ENCODE data around the gene EME1.
"Not testable (repeated sequence)": the region's sequence is repeated elsewhere in the genome, so short reads cannot be mapped to it uniquely, and the experiment has no call there.

The EME1 gene

DNA sequence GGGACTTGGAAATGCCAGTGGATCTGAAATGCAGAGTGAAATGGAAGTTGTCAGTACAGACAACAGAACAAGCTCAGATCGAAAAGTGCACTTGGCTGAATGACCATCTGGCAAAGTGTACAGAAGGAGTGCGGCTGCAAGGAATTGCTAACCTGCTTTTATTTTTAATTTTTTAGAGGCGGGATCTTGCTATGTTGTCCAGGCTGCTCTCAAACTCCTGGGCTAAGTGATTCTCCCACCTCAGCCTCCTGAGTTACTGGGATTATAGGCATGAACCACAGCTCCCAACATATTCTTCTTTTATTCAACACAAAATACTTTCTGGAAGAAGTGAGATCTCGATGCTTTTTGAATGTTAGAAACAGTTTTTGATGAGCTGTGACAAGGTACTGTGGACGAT is 20.7 kb downstream of the EME1 start:
- ATAC-seq = no peak
- no peak for DNase-seq
- peaks cover 28% of the 10 kb centered on the region for H3K4me1 Mint-ChIP-seq
- H3K4me3 Mint-ChIP-seq = no peak overlapping the region
- H3K27ac Mint-ChIP-seq = peak overlapping the region in 1 of 2 donors; percentile 82
- H3K27me3 Mint-ChIP-seq = no peaks in the 10 kb centered on the region
- H3K9me3 Mint-ChIP-seq = no peaks in the 10 kb centered on the region

DNA sequence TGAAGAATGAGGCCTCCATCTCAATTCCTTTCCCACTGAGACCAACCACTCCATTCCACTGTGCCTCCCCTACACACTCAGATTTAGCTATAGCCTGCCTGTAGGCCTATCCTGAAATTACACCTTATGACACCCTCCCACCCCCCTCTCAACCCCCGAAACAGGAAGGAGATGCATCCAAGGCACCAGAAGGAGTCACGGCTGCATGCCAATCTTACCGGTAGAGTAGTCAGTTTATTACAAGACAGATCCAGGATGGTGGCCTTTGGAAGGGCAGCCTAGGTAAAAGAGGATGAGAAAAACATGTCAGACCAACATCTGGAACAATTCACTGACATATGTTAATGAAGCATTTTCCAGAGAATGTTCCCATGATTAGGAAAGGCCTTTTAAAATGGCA is 21.7 kb downstream of the EME1 start:
- ATAC-seq (no peak), DNase-seq (no peak)
- peaks cover 28% of the 10 kb centered on the region for H3K4me1 Mint-ChIP-seq
- peak overlapping the region in 1 of 2 donors; percentile 74 for H3K4me3 Mint-ChIP-seq
- H3K27me3 Mint-ChIP-seq = no peaks in the 10 kb centered on the region
- H3K9me3 Mint-ChIP-seq = no peaks in the 10 kb centered on the region
- H3K27ac Mint-ChIP-seq = peak overlapping the region in 1 of 2 donors; percentile 86

DNA sequence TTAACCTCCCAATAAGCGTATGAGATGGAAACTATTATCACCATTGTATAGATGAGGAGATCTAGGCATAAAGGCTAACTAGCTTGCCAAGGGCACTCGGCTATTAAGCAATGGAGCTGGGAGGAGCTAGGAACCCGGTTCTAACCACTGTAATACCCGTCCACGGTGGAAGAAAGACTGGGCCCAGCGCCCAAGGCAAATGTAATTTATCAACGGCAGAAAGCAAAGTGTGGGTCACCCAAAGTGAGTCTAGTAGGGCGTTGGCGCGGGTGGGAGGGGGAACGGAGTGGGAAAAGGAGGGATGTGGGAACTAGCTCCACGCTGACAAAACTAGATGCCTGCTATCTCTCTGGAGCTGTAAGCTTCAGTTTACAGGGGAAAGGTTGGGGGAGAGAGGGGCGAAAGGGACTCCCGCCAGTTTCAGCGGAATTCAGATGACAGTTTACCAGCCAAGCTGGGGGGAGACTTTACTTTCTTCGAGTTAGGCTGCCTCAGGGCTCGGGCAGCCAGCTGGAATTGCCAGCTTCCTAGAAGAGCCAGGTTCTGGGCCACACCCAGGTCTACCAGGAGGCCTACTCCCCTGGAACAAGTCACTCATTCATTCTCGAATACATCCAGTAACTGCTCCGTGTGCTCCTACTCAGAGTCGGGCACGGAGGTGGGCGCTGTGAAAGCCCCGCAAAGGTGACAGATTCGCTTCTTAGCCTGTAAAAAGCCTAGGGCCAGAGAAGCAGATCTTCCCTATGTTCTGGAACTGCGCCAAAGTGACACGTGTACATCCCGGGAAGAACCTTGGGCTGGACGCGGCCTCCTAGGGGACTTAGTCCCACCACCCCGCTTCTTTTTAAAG is 23.5 kb downstream of the EME1 start:
- Mint-ChIP-seq H3K4me3 (peak overlapping the region; percentile 74 to 96), H3K27ac (peak overlapping the region; percentile 91 to 98), H3K9me3 (no peaks in the 10 kb centered on the region), H3K4me1 (peaks cover 28% of the 10 kb centered on the region), H3K27me3 (no peaks in the 10 kb centered on the region)
- DNase-seq (peak in 1 of 2 donors; percentile 26), ATAC-seq (peak; percentile 47)

DNA sequence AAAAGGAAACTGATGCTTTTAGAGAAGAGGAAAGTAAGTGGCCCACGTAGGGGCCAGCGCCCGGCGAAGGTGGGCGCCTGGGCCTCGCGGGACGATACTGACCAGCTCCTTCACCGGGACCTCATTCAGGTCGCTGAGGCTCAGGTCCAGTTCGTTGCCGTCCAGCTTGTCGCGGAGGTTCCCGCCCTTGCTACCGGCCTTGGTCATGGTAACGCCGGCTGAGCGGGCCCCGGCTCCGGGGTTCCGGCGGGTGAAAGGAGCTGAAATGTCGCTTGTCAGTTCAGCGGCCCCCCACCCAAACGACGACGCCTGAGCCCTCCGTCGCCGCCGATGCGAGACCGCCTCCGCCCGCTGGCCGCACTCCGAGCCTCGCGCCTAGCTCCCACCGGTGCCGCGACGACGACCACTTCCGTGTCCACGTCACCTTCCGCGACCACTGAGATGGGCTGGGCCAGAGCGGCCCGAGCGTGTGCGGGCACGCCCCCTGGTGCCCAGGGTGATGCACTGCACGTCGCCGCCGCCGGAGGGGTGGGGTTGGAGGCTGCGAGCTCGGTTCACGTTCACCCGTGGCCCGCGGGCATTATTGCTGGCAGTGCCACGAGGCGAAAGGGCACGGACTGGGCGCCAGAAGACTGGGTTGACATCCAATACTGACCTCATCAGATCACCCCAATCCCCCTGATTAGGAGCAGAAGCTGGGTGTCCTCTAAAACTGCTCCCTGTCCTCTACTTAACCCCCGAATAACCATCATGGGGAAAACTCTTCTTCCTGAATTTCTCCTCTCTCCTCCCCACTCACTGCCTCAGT is 24.3 kb downstream of the EME1 start, which contains the start of gene LRRC59:
Gene LRRC59 (minus strand): TSS at position 413 of the 808 bp plus-strand sequence. CDS start 206 bp downstream, at position 207.
- ATAC-seq (peak; percentile 99), DNase-seq (peak; percentile 93 to 94)
- Mint-ChIP-seq H3K27ac (peak within 1 kb of the TSS; percentile 91 to 98), H3K4me1 (peaks cover 28% of the 10 kb centered on the region), H3K27me3 (no peaks in the 10 kb centered on the region), H3K9me3 (no peaks in the 10 kb centered on the region), H3K4me3 (peak within 1 kb of the TSS; percentile 74 to 96)

DNA sequence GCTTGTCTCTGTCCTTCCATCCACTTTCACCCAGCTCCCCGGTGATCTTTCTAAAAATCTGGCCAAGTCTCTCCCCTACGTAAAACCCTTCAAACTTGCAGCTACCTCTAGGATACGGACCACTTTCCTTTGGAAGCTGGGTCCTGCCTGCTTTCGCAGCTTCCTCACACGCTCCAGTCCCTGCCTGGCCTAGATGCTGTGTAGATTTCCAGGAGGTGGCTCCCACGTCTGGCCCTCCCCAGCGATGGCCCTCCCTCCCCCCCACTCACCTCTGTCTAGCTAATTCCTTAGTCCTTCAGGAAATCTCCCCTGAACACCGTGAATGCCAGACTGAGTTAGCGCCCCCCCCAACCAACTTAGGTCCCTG is 24.9 kb downstream of the EME1 start:
- Mint-ChIP-seq H3K4me3 (peak overlapping the region; percentile 74 to 96), H3K9me3 (no peaks in the 10 kb centered on the region), H3K27me3 (no peaks in the 10 kb centered on the region), H3K27ac (peak overlapping the region; percentile 29 to 92), H3K4me1 (peaks cover 28% of the 10 kb centered on the region)
- DNase-seq = no peak
- no peak for ATAC-seq

DNA sequence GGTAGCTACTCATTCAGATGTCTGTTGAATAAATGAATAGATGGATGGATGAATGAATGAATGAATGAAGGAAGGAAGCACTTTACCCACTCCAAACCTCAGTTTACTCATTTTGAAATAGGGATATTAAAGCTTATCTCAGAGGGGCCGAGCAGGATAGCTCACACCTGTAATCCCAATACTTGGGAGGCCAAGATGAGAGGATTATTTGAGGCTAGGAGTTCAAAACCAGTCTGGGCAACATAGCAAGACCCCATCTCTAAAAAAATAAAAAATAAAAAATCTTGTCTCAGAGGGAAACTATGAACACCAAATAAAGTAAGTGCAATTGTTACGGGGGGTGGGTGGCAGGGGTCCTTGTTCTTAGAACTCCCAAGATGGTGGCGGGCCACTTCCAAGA is 25.6 kb downstream of the EME1 start:
- peaks cover 28% of the 10 kb centered on the region for H3K4me1 Mint-ChIP-seq
- not testable (repeated sequence) for H3K4me3 Mint-ChIP-seq, H3K27ac Mint-ChIP-seq, H3K27me3 Mint-ChIP-seq, ATAC-seq, DNase-seq, H3K9me3 Mint-ChIP-seq

DNA sequence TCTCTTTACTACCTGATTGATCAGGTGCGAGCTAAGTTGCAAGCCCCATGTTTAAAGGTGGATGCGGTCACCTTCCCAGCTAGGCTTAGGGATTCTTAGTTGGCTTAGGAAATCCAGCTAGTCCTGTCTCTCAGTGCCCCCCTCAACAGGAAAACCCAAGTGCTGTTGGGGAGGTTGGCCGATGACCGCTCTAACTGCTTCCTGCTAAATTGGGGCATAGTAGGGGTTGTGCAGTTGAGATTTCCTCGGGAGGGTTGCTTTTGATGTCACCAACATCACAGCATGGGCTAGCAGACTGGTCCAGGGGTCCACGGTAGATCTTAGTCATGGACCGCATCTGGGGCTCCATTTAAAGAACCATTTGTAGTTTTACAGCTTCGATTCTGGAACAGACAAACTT is 26.6 kb downstream of the EME1 start:
- not testable (repeated sequence) for H3K27me3 Mint-ChIP-seq

DNA sequence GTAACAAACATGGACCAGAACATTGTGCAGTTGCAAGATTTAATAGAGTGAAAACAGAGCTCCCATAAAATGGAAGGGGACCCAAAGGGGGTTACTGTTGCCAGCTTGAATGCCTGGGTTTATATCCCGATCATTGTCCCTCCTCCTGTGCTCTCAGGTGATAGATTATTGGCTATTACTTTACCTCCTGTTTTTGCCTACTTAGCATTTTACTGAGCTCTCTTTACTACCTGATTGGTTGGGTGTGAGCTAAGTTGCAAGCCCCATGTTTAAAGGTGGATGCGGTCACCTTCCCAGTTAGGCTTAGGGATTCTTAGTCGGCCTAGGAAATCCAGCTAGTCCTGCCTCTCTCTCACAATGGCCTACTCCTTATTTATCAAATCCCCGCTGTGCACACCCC is 32.3 kb downstream of the EME1 start:
- H3K27ac Mint-ChIP-seq, ATAC-seq: not testable (repeated sequence)

More for the DNA sequence above, 26.6 kb downstream of the EME1 start:
- H3K4me3 Mint-ChIP-seq, H3K27ac Mint-ChIP-seq, DNase-seq, H3K9me3 Mint-ChIP-seq, ATAC-seq: not testable (repeated sequence)
- peaks cover 27% of the 10 kb centered on the region for H3K4me1 Mint-ChIP-seq

DNA sequence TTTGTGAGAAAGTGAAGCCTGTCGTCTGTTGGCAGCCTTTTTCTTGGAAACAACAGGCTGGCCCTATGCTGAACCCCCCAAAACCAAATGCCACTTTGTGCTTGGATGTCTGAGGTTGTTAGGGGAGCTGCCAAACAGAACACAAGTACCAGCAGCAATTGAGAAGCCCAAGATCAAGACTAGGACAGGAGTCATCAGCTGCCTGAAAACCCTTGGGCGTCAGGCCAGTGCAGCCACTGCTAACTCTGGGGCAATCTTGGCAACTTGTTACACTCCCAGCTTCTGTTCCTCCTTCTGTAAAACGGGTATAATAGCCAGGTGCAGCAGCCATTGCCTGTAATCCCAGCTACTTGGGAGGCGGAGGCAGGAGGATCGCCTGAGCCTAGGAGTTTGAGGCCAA is 33.5 kb downstream of the EME1 start:
- ATAC-seq (no peak), DNase-seq (no peak)
- no peak overlapping the region for H3K4me3 Mint-ChIP-seq
- peak overlapping the region in 1 of 2 donors; percentile 57 for H3K27ac Mint-ChIP-seq
- H3K27me3 Mint-ChIP-seq = peaks cover 8% of the 10 kb centered on the region
- no peaks in the 10 kb centered on the region for H3K4me1 Mint-ChIP-seq
- no peaks in the 10 kb centered on the region for H3K9me3 Mint-ChIP-seq

More for the DNA sequence above, 32.3 kb downstream of the EME1 start:
- H3K4me3 Mint-ChIP-seq, H3K4me1 Mint-ChIP-seq, H3K9me3 Mint-ChIP-seq, H3K27me3 Mint-ChIP-seq, DNase-seq: not testable (repeated sequence)

DNA sequence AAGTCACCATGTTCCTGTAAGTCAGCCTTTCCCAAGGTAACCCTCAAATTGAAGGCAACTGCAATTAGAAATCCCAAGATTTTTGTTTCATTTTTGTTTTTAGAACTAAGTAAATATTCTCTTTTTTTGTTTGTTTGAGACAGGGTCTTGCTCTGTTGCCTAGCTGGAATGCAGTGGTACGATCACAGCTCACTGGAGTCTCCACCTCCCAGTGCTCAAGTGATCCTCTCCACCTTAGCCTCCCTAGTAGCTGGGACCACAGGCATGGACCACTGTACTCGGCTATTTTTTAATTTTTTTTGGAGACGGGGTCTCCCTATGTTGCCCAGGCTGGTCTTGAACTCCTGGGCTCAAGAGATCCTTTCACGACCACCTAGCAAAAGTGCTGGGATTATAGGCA is 34.9 kb downstream of the EME1 start:
- Mint-ChIP-seq H3K27me3 (peaks cover 8% of the 10 kb centered on the region), H3K4me3 (no peak overlapping the region), H3K4me1 (no peaks in the 10 kb centered on the region), H3K27ac (no peak overlapping the region), H3K9me3 (no peaks in the 10 kb centered on the region)
- ATAC-seq (no peak), DNase-seq (no peak)

DNA sequence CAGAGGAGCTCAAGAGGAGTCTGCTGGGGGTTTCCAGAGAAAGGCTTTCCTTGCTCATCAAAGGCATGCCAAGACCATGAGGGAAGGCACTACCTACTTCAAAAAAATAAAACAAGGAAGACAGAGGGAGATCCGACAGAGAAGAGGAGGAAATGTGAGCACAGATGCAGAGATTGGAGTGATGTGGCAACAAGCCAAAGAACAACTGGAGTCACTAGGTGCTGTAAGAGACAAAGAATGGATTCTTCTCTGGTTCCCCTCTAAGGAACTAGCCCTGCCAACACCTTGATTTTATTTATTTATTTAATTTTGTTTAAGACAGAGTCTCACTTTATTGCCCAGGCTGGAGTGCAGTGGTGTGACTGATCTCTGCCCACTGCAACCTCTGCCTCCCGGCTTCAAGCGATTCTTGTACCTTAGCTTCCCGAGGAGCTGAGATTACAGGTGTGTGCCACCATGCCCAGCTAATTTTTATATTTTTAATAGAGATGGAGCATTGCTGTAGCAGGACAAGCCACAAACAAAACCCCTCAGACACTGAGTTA is 39.2 kb downstream of the EME1 start:
- no peaks in the 10 kb centered on the region for H3K9me3 Mint-ChIP-seq
- no peaks in the 10 kb centered on the region for H3K4me1 Mint-ChIP-seq
- no peak for DNase-seq
- H3K27me3 Mint-ChIP-seq = no peaks in the 10 kb centered on the region
- H3K4me3 Mint-ChIP-seq = no peak overlapping the region
- no peak for ATAC-seq
- no peak overlapping the region for H3K27ac Mint-ChIP-seq

DNA sequence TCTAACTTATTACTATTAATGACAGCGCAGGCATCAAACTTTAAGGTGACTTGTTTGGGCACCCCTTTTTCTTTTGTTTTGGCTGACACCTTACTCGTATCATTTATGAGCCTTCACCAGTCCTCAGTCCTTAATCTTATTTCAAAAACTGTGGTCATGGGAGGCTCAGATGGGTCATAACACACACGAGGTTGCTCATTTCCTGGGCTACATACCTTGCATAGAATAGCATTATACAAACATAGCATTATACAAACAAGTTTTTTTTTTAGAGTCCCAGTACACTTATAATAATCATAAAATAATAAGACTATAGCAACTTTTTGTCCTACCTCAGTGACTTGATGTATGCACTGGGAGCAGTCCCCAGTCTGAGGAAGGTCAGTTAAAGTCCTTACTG is 41.8 kb downstream of the EME1 start:
- Mint-ChIP-seq H3K4me3 (no peak overlapping the region), H3K9me3 (peaks cover 8 to 11% of the 10 kb centered on the region in 2 donors), H3K27me3 (no peaks in the 10 kb centered on the region), H3K27ac (no peak overlapping the region), H3K4me1 (no peaks in the 10 kb centered on the region)
- DNase-seq (no peak), ATAC-seq (no peak)

DNA sequence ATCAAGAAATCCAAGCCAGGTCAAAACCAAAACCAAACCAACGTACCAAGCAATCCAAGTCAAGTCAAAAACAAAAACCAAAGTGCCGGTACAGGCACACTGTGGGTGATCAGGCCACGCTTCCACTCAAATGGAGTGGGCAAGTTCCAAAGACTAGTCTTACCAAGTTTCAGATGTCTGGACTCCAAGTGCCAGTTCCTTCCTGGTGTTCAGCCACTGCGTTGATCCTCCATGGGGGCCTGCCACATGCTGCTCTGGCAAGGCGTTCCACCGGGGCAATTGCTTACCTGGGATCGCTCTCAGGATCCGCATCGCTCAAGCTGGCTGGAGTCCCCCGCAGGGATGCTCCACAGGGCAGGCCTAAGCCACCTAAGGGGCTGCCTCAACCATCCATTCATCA is 46.5 kb downstream of the EME1 start:
- not testable (repeated sequence) for H3K4me3 Mint-ChIP-seq, H3K27me3 Mint-ChIP-seq, H3K27ac Mint-ChIP-seq, DNase-seq, ATAC-seq
- peaks cover 16% of the 10 kb centered on the region for H3K4me1 Mint-ChIP-seq
- H3K9me3 Mint-ChIP-seq = peaks cover 8 to 11% of the 10 kb centered on the region in 2 donors

DNA sequence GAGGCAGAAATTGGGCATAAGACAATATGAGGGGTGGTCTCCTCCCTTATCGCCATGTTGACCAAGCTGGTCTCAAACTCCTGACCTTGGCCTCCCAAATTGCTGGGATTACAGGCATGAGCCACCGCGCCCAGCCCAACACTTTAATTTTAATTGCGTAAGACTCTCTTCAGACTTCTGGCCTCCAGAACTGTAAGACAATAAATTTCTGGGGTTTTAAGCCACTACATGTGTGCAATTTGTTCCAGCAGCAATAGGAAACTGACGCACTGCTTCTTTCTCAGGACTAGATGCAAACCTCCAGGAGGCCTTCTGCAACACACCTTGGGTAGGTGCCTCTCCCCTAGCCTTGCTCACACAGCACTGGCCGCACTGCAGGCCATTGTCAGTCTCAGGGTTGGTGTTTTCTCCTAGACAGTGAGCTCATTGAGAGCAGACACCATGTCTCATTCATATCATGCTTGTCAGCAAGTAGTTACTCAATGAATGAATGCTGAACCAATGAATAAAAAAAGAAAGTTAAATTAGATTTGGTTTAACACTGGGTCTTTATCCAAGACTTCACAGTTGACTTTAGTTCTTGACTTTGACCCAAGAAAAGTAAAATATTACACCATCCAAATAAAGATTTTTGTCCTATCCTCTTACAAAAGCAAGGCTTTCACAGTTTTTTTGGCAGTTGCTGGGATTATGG is 47.5 kb downstream of the EME1 start:
- Mint-ChIP-seq H3K4me3 (peak overlapping the region; percentile 68 to 84), H3K27ac (peak overlapping the region in 1 of 2 donors; percentile 34), H3K4me1 (peaks cover 26% of the 10 kb centered on the region), H3K9me3 (peaks cover 8 to 11% of the 10 kb centered on the region in 2 donors), H3K27me3 (no peaks in the 10 kb centered on the region)
- DNase-seq (no peak), ATAC-seq (no peak)
